ENCODE data around the gene ADAMTS2. TPM values are rescaled to one million over a fixed set of nuclear protein-coding genes. Genes with fewer than 3 reads are reported as not detected.

ADAMTS2 gene
- total and polyA plus RNA-seq, 3 donors from 2014 or later = 10.9 to 19.8 (median 13.6) TPM

DNA sequence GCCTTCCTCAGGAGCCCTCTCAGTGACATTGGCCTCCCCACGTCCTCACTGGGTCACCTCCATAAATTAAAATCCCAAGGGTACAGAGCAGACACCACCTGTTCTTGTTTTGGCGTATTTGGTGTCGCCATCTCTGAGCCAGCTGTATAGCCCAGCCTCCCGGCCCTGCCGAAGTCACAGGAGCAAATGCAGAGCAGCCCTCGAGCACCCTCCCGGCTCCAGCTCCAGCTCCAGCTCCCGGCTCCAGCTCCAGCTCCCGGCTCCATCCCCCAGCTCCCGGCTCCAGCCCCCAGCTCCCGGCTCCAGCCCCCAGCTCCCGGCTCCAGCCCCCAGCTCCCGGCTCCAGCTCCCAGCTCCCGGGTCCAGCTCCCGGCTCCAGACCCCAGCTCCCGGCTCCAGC is 210.8 kb downstream of the ADAMTS2 start:
- TF ChIP-seq, protein P1, sequence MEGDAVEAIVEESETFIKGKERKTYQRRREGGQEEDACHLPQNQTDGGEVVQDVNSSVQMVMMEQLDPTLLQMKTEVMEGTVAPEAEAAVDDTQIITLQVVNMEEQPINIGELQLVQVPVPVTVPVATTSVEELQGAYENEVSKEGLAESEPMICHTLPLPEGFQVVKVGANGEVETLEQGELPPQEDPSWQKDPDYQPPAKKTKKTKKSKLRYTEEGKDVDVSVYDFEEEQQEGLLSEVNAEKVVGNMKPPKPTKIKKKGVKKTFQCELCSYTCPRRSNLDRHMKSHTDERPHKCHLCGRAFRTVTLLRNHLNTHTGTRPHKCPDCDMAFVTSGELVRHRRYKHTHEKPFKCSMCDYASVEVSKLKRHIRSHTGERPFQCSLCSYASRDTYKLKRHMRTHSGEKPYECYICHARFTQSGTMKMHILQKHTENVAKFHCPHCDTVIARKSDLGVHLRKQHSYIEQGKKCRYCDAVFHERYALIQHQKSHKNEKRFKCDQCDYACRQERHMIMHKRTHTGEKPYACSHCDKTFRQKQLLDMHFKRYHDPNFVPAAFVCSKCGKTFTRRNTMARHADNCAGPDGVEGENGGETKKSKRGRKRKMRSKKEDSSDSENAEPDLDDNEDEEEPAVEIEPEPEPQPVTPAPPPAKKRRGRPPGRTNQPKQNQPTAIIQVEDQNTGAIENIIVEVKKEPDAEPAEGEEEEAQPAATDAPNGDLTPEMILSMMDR (IDR thresholded peaks at IDR 0.05) = no peak
- TF ChIP-seq POLR2A (IDR thresholded peaks at IDR 0.05) = no peak
- H3K27me3 ChIP-seq = no peaks in the 10 kb centered on the region
- no peaks in the 10 kb centered on the region for H3K4me1 ChIP-seq
- no peak overlapping the region for H3K4me3 ChIP-seq
- no peaks in the 10 kb centered on the region for H3K36me3 ChIP-seq (ENCODE audit: low read depth, missing control alignments)
- WGBS, 2 donors = 92 to 94% methylated on average over 10 to 16 of the region's 16 CpGs
- no peaks in the 10 kb centered on the region for H3K9me3 ChIP-seq
- no peak overlapping the region for H3K27ac ChIP-seq
- intact Hi-C loops (cut with DNase I; ENCODE audit: low total_unique reads) = no loop called here
- no peak for DNase-seq

DNA sequence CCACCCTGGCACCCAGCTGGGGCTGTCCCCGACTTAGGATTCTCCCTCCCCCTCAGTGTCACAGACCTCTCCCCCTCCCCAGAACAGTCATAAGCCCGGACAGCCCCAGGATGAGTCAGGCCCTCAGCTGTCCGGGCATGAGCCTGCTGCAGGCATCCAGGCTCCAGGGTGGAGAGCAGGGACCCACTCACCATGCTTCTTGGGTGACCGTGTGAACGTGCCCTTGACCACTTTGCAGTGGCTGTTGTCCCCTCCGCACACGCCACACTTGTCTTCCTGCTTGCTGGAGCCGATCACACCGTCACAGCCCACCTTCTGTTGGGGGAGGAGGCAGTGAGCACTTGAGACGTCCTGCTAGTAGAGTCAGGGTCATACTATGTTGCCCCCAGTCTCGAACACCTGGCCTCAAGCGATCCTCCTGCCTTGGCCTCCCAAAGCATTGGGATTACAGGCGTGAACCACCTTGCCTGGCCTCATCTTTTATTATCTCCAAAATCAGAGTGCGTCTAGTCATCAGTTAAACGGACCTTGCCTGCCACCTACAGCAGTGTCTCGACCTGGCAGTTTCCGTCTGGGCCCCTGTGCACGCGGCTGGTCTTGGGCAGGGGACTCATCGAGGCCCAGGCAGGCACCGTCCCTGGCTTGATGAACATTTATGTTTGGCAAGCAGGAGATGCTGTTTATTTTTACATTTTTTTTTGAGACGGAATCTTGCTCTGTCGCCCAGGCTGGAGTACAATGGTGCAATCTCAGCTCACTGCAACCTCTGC is 212.5 kb downstream of the ADAMTS2 start:
- Histone ChIP-seq H3K9me3 (no peaks in the 10 kb centered on the region), H3K4me3 (no peak overlapping the region), H3K36me3 (ENCODE audit: low read depth, missing control alignments) (no peaks in the 10 kb centered on the region), H3K4me1 (no peaks in the 10 kb centered on the region), H3K27ac (no peak overlapping the region), H3K27me3 (no peaks in the 10 kb centered on the region)
- WGBS, 2 donors = 84 to 90% methylated on average over 23 of the region's 23 CpGs
- intact Hi-C loops (cut with DNase I; ENCODE audit: low total_unique reads) = no loop called here
- TF ChIP-seq POLR2A (IDR thresholded peaks at IDR 0.05) = no peak
- TF ChIP-seq, protein P1 (IDR thresholded peaks at IDR 0.05) = no peak
- DNase-seq = no peak

DNA sequence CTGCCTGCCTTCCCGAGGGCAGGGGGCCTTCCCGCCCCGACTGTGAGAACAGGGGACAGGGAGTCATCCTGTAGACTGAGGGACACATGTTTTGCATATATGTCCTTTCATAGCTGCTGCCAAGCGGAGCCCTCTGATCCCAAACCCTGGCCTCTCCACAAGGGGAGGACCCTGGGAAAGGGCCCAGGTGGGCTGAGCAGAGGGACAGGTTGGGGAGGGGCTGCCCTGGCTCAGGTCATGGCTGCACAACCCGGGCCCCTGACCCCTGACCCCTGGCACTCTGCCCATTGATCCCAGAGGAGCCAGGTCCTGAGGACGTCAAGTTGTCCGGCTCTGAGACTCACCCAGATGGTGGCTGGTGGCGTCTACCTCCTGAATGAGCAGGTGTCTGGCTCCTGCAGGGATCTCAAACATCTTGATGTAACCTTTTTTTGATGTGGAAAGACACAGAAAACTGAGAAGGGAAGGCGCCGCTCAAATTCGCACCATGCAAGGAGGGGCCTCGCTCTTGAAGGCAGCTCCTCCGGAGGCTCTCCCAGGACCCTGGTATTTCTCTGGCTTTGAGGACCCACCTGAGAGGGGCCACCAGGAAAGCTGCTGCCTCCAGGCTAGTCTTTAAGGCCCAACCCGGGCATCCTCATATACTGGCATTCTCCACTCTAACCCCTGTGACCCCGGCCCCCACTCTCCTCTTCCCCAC is 213.2 kb downstream of the ADAMTS2 start:
- TF ChIP-seq POLR2A (IDR thresholded peaks at IDR 0.05) = no peak
- TF ChIP-seq, protein P1 (IDR thresholded peaks at IDR 0.05) = no peak
- H3K27me3 ChIP-seq = no peaks in the 10 kb centered on the region
- no peaks in the 10 kb centered on the region for H3K4me1 ChIP-seq
- no peak for DNase-seq
- H3K9me3 ChIP-seq = no peaks in the 10 kb centered on the region
- no peak overlapping the region for H3K27ac ChIP-seq
- intact Hi-C loops (cut with DNase I; ENCODE audit: low total_unique reads) = no loop called here
- H3K4me3 ChIP-seq = no peak overlapping the region
- no peaks in the 10 kb centered on the region for H3K36me3 ChIP-seq (ENCODE audit: low read depth, missing control alignments)
- WGBS, 2 donors = 90 to 91% methylated on average over 10 to 15 of the region's 15 CpGs

DNA sequence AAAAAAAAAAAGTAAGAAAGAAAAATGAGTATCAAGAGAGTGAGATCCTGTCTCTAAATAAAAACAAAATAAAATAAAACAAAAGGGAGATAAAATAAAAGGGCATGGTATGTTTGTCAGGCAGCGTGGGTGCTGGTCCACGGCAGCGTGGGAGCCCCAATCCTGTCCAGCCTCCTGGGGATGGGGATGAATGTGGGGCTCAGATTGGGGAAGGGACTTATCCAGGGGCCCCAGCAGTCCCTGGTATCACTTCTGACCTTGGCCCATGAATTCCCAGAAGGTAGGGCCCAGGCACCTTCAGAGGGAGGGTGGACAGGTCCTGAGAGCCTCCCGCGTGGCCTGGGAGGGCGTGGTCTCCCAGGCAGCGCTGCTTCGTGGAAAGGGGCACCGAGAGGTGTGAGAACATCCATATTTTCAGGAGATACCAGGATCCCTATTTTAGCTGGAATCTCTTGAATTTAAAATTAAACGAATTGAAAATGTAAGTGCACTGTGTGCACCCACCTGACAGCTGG is 213.9 kb downstream of the ADAMTS2 start:
- 89 to 96% methylated on average over 7 to 10 of the region's 10 CpGs for WGBS, 2 donors
- H3K36me3 ChIP-seq (ENCODE audit: low read depth, missing control alignments) = no peaks in the 10 kb centered on the region
- no peaks in the 10 kb centered on the region for H3K9me3 ChIP-seq
- no peaks in the 10 kb centered on the region for H3K27me3 ChIP-seq
- no peaks in the 10 kb centered on the region for H3K4me1 ChIP-seq
- intact Hi-C loops (cut with DNase I; ENCODE audit: low total_unique reads) = no loop called here
- no peak overlapping the region for H3K27ac ChIP-seq
- no peak overlapping the region for H3K4me3 ChIP-seq
- TF ChIP-seq, protein P1 (IDR thresholded peaks at IDR 0.05) = no peak
- TF ChIP-seq POLR2A (IDR thresholded peaks at IDR 0.05) = no peak
- DNase-seq = no peak
